WI38 (cell line): Measurements from ENCODE around the gene ANAPC15.
"Not testable (repeated sequence)": the region's sequence is repeated elsewhere in the genome, so short reads cannot be mapped to it uniquely, and the experiment has no call there.

Source experiments
- H3K4me3 ChIP-seq: 2 replicates; pipeline ENCODE4 v1.5.1; 2011; ENCODE audit warnings: low read depth, mild to moderate bottlenecking, control low read depth, low read length
- CTCF ChIP-seq: IDR thresholded peaks from 2 replicates; pipeline ENCODE4 v1.5.1; 2012; ENCODE audit warnings: low read depth, mild to moderate bottlenecking, control low read depth, low read length

ANAPC15 gene

DNA sequence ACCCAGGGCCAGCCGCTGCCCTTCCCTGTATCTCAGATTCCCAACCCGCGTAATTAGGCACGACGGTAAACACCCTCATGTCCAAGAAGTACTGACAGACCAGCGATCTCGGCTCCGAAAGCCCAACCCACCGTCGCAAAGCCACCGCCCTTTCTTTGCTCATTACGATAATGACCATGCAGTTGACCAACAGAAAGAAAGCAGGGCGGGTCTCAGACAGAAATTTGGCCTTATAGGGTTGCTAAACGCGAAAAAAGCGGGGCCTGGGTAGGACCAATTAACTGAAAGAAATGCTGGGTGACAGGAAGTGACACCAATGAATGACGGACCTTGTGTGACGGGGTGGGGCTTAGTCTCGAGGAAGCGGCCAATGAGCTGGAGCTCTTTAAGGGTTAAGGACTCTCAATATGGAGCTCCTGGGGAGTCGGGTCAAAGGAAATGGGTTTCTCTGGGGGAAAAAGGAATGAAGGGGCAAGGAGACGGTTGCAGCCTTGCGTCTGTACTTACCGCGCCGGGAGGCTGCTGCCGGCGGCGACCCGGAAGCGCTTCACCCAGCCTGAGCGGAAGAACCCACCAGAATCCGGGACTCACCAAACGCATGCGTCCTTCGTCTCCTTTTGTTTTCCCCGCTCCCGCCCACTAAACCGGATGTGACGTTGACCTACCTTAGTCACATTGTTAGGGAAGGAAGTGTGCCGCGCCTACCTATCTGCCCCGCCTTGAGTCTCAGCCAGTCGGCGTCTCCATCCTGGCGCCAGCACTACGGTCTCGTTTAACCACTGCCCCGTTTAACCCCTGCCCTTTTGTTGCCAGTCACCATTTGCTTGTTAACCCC, at the start of gene ANAPC15:
Gene ANAPC15, minus strand, starts transcription at position 553 of the 835 bp plus-strand sequence. CDS start 1,419 bp downstream, outside the sequence.
- no peak for TF ChIP-seq CTCF
- H3K4me3 ChIP-seq: peak within 1 kb of the TSS; percentile 82

DNA sequence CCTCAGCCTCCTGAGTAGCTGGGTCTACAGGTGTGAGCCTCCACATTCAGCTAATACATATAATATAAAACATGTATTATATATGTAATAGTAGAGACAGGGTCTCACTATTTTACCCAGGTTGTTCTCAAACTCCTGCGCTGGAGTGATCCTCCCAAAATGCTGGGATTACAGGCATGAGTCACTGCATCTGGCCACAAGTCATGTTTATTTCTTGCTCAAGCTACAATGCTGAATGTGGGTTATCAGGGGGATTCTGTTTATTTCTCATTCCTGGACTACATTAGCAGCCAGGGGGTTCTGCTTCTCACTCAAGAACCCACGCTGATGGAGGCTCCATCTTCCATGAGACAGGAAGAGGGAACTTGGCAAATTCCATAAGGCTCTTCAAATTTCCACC, 47.8 kb upstream of the ANAPC15 start:
- H3K4me3 ChIP-seq: no peak overlapping the region
- TF ChIP-seq CTCF: no peak

GRCh38 chr11:72157131-72157530, 44.6 kb upstream of the ANAPC15 start:
- no peak for TF ChIP-seq CTCF
- no peak overlapping the region for H3K4me3 ChIP-seq

GRCh38 chr11:72155751-72156150, 43.3 kb upstream of the ANAPC15 start:
- H3K4me3 ChIP-seq: no peak overlapping the region
- TF ChIP-seq CTCF: no peak

- no peak for TF ChIP-seq CTCF
These were observed 42.3 kb upstream of the ANAPC15 start for GRCh38 chr11:72154816-72155215.

GRCh38 chr11:72153874-72154273, 41.4 kb upstream of the ANAPC15 start:
- H3K4me3 ChIP-seq: not testable (repeated sequence)

More at GRCh38 chr11:72154816-72155215, 42.3 kb upstream of the ANAPC15 start:
- H3K4me3 ChIP-seq: no peak overlapping the region

- H3K4me3 ChIP-seq: no peak overlapping the region
- no peak for TF ChIP-seq CTCF
These were observed 38.4 kb upstream of the ANAPC15 start for GRCh38 chr11:72150882-72151281.
